Measurements from ENCODE around the gene ZBTB3. TPM values are rescaled to one million over a fixed set of nuclear protein-coding genes. Genes with fewer than 3 reads are reported as not detected.
"Not testable (repeated sequence)": the region's sequence is repeated elsewhere in the genome, so short reads cannot be mapped to it uniquely, and the experiment has no call there.

The ZBTB3 gene
- total RNA-seq, 2 experiments from 2014 or later = 9.3 to 9.8 TPM

DNA sequence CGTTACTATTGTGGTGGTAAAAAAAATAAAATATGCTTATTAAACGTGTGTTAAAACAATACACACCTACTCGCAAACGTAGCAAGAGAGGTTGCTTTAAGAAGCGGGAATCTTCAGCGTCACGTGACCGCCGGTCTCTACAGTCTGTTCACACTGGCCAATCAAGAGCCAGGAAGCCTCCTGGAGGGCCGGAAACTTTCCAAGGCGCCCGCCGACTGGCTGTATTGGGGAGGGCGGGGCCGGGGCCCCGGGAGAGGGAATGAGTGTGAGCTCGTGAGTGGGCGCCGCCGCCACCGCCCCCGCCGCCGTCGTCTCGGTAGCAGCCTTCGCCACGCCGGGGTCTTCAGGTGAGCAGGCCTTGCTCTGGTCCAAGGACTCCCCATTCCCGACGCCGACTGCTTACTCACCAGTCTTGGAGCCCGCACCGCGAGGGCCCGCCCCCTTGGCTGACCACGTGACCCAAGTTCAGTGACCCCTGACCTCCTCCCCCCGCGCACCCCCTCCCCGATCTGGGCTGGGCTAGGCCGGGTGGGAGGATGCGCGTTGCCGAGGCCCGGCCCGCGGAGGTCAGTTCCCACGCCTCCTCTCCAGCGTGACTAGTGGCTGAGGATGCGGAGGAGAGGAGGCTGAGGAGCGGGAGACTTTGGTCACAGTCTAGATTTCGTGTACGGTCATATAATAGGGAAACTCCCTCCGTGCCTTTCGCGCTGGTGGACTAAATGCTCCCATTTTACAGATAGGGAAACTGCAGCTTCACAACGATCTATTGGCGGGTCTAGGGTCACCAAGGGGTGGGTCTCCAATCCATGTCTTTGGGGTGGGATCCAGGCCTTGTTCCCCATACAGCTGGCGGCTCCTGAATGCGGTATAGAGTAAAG lies 17.4 kb upstream of the ZBTB3 start, which contains the start of gene TAF6L:
Gene TAF6L, plus strand, starts transcription at position 253 of the 878 bp plus-strand sequence. CDS start 4,388 bp downstream, outside the sequence.
- CTCF ChIA-PET = interaction anchor here (0.6 to 4.9 kb wide), 9 partner anchors 9 to 110 kb away, joined by 3 to 24 read pairs (median 4); partner anchors contain the start of genes HNRNPUL2, POLR2G, SLC3A2 and TMEM179B
- POLR2A ChIA-PET = interaction anchor here (0.6 to 3.0 kb wide), 8 partner anchors 10 to 116 kb away, joined by 3 to 18 read pairs (median 8); partner anchors contain the start of genes POLR2G and ZBTB3

DNA sequence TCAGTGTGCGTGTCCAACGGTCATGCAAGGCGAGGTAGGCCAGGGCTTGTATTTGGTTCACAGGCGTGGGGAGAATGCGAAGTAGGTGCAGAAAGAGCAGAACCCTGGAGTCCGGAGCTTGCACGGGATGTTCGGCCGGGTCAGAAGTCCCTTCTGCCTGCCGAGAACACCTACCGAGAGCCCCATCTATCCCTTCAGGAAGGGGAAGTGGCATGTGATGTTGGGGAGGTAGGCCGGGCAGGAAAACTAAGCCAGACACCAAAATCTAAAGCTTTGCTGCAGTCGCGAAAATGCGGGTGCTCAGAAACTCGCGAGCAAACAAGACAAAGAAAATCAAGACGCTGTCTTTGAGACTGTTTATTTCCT lies 16.8 kb upstream of the ZBTB3 start:
- CTCF ChIA-PET = interaction anchor here (0.6 to 4.9 kb wide), 8 partner anchors 9 to 111 kb away, joined by 3 to 24 read pairs (median 4); partner anchors contain the start of genes HNRNPUL2, POLR2G, SLC3A2 and TMEM179B
- POLR2A ChIA-PET = interaction anchor here (0.6 to 3.0 kb wide), 7 partner anchors 10 to 103 kb away, joined by 3 to 18 read pairs (median 10); partner anchors contain the start of genes POLR2G and ZBTB3

DNA sequence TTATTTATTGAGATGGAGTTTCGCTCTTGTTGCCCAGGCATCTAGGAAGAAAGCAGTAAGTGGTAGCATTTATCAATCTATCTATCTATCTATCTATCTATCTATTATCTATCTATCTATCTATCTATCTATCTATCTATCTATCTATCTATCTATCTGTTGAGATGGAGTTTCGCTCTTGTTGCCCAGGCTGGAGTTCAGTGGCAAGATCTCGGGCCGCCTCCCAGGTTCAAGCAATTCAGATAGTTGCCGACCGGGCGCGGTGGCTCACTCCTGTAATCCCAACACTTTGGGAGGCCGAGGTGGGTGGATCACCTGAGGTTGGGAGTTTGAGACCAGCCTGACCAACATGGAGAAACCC lies 6.9 kb upstream of the ZBTB3 start:
- POLR2A ChIA-PET = interaction anchor here (0.6 to 2.3 kb wide), 3 partner anchors 7 to 95 kb away, joined by 4 to 16 read pairs (median 8); partner anchors contain the start of genes TAF6L and ZBTB3

DNA sequence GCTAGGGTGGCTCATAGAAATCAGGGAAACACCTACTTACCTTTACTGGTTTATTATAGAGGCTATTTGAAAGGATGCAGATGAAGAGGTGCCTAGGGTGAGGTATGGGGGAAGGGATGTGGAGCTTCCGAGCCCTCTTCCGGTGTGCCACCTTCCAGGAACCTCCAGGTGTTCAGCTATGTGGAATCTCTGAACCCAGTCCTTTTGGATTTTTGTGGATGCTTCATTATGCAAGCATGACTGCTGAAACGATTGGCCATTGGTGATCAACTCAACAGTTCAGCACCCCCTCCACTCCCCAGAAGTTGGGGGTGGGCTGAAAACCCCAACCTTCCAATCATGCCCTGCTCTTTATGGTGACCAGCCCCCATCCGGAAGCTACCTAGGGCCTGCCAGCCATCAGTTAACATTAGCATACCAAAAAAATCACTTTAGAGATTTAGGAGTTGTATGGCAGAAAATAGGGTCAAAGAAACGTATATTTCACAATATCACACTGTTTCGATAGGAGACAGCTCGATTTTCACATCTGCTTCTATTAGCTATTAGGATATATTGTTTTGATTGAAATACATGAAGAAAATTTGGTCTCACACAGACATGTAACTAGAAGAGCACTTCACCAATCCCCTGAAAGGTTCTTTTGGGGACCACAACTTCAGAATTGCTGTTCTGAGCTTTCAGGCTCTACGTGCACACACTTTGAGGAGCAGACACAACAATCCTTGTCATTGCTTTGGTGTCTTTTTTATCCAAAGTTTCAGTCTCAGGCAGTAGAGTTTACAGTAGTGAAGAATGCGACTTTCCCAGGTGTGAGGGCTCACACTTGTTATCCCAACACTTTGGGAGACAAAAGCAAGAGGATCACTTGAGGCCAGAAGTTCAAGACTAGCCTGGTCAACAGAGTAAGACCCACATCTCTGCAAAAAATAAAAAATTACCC lies 4.2 kb upstream of the ZBTB3 start:
- POLR2A ChIA-PET = no interaction called here
- CTCF ChIA-PET = interaction anchor here (0.8 to 1.3 kb wide), 2 partner anchors 16 to 28 kb away, joined by 3 to 4 read pairs; no protein-coding TSS in a partner anchor

More for the DNA sequence above, 6.9 kb upstream of the ZBTB3 start:
- CTCF ChIA-PET = interaction anchor here (2.2 to 4.7 kb wide), 2 partner anchors 10 to 26 kb away, joined by 18 to 27 read pairs; partner anchors contain the start of genes TAF6L and TMEM179B

DNA sequence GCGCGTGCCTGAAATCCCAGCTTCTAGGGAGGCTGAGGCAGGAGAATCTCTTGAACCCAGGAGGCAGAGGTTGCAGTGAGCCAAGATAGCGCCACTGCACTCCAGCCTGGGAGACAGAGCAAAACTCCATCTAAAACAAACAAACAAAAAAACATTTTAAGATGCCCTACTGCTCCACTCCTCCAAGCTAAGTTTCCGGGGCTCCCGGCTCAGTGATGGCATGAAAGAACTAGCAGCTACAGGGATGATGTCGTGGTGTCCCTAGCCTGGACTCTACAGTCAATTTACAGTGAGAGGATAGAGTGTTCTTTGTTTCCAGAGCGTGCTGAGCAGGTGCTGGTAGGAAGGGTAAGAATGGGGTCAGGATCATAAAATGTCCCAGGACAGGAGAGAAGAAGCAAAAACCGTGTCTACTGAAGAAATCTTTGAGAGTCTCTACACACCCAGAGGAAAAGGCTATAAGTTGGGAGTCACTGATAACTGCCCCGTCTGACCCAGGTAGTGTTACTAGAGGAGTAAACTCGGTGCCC lies 1.2 kb upstream of the ZBTB3 start:
- CTCF ChIA-PET = interaction anchor here (0.6 to 1.3 kb wide), 3 partner anchors 29 to 371 kb away, joined by 3 read pairs; no protein-coding TSS in a partner anchor
- POLR2A ChIA-PET = interaction anchor here (0.7 to 1.7 kb wide), 2 partner anchors 26 to 77 kb away, joined by 5 to 8 read pairs; partner anchors contain the start of gene TEX54

DNA sequence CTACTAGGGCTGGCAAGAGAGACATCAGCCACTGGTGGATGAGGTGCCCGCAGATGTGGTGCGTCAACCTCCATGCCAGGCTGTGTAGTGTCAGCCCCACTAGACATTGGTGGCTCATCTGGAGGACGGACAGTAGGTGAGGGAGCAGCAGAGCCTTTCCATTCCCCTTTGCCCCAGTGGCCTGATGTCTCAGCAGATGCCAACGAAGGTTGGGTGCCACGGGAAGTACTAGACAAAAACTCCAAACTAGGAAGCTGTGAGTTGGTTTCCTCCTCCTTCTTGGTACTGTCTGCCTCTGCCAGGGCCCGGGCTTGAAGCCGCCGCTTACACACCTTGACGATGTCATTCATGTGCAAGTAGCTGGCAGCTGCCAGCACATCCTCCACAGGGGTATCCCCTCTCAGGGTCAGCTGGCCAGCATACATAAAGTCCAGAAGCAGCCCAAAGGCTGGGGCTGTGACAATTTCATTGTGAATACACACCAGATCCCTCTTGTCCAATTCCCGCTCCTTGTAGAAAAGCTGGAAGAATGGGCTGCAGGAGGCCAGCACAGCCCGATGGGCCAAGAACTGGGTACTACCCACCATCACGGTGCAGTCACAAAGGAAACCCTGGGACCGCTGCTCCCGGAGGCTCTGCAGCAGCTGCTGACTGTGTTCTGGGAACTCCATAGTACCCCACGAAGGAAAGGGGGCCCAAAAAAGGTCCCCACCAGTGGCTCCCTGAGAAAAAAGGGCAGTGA lies 795 bp downstream of the ZBTB3 start:
- POLR2A ChIA-PET = interaction anchor here (0.6 to 2.1 kb wide), 15 partner anchors 9 to 162 kb away, joined by 3 to 18 read pairs (median 6); partner anchors contain the start of genes C11orf98, CSKMT, HNRNPUL2 and LBHD1
- CTCF ChIA-PET = interaction anchor here (0.9 to 3.0 kb wide), 5 partner anchors 26 to 153 kb away, joined by 3 to 13 read pairs (median 3); partner anchors contain the start of gene HNRNPUL2

DNA sequence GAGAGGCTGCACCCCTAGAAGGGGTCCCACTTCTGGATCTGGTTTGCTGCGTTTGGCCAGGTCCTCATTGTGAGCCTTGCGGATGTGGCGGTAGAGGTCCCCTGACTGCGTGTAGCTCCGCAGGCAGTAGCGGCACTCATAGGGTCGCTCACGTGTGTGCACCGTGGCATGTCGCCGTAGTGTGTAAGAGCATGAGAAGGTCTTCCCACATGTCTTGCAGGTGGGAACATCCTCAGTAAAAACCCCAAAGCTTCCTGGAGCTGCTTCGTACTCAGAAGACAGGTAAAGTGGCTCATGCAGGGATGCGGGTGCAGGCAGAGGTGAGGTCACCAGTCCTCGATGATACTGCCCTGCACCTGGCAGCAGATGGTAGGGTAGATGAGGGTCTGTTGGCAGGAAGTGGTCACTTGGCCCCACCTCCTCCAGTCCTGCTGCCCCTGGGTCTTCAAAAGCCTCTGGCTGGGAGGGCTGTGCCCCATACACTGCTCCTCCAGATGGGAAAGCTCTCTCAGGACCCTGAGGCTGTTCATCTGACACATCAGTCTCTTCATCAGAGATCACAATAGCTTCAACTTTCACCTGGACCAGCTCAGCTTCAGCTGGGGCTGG lies 1.7 kb downstream of the ZBTB3 start:
- ChIA-PET POLR2A (interaction anchor here (0.5 to 0.7 kb wide), 2 partner anchors 64 to 196 kb away, joined by 3 to 9 read pairs; no protein-coding TSS in a partner anchor), CTCF (interaction anchor here (1.6 to 3.0 kb wide), 2 partner anchors 10 to 34 kb away, joined by 4 to 13 read pairs; partner anchors contain the start of gene POLR2G)

DNA sequence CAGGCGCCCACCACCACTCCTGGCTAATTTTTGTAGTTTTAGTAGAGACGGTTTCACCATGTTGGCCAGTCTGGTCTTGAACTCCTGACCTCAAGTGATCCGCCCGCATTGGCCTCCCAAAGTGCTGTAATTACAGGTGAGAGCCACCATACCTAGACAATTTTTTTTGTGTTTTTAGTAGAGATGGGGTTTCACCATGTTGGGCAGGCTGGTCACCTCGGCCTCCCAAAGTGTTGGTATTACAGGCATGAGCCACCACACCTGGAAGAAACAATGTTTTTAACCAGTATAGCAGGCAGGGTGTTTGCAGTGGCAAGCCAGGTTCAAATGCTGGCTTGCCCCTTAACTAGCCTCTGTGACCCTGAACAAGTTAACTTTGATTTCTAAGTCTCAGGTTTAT lies 4.0 kb downstream of the ZBTB3 start:
- CTCF ChIA-PET = interaction anchor here (1.1 kb wide), 1 partner anchor 17 kb away, joined by 3 read pairs; no protein-coding TSS in a partner anchor
- POLR2A ChIA-PET = not testable (repeated sequence)

DNA sequence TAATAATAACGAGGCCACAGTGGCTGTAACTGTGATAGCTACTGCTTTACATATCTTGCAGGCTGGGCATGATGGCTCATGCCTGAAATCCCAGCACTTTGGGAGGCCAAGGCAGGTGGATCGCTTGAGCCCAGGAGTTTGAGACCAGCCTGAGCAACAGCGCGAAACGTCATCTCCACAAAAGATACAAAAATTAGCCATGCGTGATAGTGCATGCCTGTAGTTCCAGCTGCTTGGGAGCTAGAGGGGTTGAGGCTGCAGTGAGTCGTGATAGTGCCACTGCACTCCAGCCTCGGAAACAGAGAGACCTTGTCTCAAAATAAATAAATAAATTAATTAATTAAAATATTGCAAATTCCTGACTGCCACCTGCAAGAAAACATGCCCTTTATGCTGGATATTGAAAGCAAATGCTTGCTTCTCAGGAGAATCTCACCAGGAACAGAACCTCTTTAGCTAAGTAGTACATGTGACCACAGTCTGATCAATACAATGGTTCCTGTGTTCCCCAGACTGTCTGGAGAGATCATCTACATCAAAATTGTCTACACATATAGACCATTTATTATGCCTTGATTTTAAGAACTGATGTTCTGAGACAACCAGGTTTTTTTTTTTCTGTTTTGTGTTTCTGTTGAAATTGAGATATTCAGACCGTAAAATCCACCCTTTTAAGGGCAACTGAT lies 6.3 kb downstream of the ZBTB3 start:
- ChIA-PET POLR2A (no interaction called here), CTCF (interaction anchor here (0.6 to 1.0 kb wide), 3 partner anchors 23 to 193 kb away, joined by 3 to 4 read pairs (median 3); partner anchors contain the start of gene TAF6L)

DNA sequence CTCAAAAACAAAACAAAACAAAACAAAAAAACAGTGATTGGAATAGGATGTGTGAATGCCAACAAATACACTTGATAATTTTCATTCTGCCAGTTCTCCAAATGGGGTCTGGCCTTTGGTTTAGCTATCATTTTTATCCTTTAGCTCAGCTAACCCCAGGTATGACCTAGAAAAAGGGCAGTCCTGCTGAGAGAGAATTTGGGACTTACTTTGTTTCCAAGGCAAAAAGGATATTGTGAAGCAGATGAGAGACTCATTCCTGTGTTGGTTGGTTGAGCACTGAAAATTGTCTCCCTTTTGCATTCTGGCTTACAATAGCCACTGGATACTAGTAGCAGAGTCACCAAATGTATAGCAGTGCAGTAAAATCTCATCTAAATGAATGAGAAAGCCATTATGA lies 16.8 kb downstream of the ZBTB3 start:
- ChIA-PET CTCF (no interaction called here), POLR2A (interaction anchor here (0.5 kb wide), 1 partner anchor 95 kb away, joined by 9 read pairs; the partner anchor contains the start of gene STX5)

DNA sequence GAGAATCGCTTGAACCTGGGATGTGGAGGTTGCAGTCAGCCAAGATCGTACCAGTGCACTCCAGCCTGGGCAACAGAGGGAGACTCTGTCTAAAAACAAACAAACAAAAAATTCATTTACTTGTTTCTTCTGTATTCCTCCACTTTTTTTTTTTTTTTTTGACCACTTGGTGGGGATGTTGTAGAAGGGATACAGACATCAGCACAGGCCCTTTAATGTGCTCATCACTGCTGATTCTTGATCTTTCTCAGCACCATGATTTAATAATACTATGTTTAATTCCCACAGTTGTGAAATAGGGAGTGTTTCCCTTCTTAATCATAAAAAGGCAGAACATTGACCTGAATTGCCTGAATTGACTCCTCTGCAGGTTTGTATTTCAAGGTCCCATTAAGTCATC lies 21.1 kb downstream of the ZBTB3 start:
- ChIA-PET POLR2A (no interaction called here), CTCF (interaction anchor here (0.8 to 1.0 kb wide), 2 partner anchors 17 to 137 kb away, joined by 3 to 4 read pairs; no protein-coding TSS in a partner anchor)

DNA sequence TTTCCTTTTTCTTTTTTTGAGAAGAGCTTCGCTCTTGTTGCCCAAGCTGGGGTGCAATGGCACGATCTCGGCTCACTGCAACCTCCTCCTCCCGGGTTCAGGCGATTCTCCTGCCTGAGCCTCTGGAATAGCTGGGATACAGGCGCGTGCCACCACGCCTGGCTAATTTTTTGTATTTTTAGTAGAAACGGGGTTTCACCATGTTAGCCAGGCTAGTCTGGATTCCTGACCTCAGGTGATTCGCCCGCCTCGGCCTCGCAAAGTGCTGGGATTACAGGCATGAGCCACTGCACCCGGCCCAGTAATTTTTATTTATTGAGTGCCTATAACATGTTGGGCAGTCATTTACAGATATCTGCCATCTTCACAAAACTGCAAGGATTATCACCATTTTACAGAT lies 23.9 kb downstream of the ZBTB3 start:
- CTCF ChIA-PET = interaction anchor here (0.6 to 0.9 kb wide), 4 partner anchors 21 to 748 kb away, joined by 3 to 4 read pairs (median 3); no protein-coding TSS in a partner anchor
- POLR2A ChIA-PET = interaction anchor here (1.2 to 1.4 kb wide), 2 partner anchors 56 to 111 kb away, joined by 3 to 4 read pairs; no protein-coding TSS in a partner anchor

DNA sequence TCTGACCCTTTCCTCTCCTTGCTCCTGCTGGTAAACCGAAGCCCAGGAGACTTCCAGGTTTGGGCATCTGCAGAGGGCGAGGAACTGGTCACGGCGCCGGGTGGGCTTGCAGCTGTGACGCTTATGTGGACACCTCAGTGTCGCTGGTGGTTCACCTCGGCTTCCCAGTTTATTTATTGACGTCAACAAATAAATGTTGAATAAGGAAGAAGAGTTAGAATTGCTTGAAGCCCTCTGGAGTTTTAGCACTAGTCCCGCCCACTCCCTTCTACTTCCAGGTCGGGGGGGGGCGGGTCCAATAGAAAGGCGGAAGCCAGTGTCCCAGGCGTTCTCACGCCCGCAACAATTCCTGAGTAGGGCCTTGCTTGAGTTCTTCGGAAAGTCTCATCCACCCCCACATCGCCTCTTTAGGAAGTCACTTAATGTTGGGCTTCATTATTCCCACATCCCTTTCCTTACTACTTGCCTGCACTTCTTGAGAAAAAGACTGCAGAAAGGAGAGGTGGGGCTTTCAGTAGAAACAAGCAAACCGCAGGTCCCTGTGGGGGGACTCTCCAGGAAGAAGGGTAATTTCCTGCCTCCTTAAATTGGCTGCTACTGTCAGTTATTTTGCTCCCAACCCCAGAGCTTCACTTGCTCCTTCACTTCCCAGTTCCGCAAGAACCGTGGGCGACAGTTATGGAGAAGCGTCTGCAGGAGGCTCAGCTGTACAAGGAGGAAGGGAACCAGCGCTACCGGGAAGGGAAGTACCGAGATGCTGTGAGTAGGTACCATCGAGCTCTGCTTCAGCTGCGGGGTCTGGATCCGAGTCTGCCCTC lies 25.6 kb downstream of the ZBTB3 start, which contains the start of gene TTC9C:
Gene TTC9C, plus strand, starts transcription at position 316 of the 818 bp plus-strand sequence. Its CDS starts 363 bp downstream, at position 679.
- POLR2A ChIA-PET = interaction anchor here (0.7 to 2.9 kb wide), 8 partner anchors 58 to 995 kb away, joined by 3 to 26 read pairs (median 8); partner anchors contain the start of genes C11orf98, CSKMT, STX5 and TEX54

DNA sequence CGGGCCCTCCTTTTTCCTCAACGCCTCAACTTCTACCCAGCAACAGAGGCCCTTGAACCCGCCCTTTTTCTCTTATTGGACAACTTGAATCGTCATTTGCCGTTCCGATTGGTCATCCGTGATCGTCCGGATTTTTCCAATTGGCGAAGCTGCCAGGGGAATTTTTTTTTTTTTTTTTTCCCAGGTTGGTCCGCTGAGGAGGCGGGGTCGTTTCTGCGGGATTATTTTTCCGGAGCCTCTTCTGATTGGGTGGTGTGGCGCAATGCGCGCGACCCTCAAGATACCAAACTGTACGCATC lies 26.1 kb downstream of the ZBTB3 start:
- CTCF ChIA-PET = interaction anchor here (1.2 to 2.1 kb wide), 3 partner anchors 18 to 58 kb away, joined by 4 to 11 read pairs (median 6); partner anchors contain the start of gene TAF6L
- POLR2A ChIA-PET = interaction anchor here (0.6 to 2.9 kb wide), 17 partner anchors 17 to 995 kb away, joined by 3 to 26 read pairs (median 5); partner anchors contain the start of genes C11orf98, CSKMT, EEF1G and LBHD1

More for the DNA sequence above, 25.6 kb downstream of the ZBTB3 start, which contains the start of gene TTC9C:
- CTCF ChIA-PET = interaction anchor here (0.8 to 2.1 kb wide), 5 partner anchors 11 to 58 kb away, joined by 3 to 11 read pairs (median 4); partner anchors contain the start of gene TAF6L

All from activated CD8-positive, alpha-beta memory T cell treated with anti-CD3 and anti-CD28 coated beads for 36 hours (primary cell).